Peyer's patch (tissue), 4 donors: ENCODE measurements around the gene SNRNP200.

Experiments
- POLR2A ChIP-seq, 2 donors: fragments of 450-650 bp; IDR thresholded peaks; one replicate each; pipeline ENCODE4 v1.5.1; 2017; ENCODE audit warnings: antibody characterized with exemption in 2 of 2, mild to moderate bottlenecking in 2 of 2, moderate library complexity in 2 of 2
- TF ChIP-seq, protein P1 (sequence below), 6 experiments: fragments of 450-650 bp in 4 of 6; fragments of 200-600 bp in 2 of 6; sonication (generic) in 1 of 6; IDR thresholded peaks; one replicate each; pipeline ENCODE4 v1.5.1; 2017 to 2019; ENCODE audit warnings: antibody characterized with exemption in 6 of 6, mild to moderate bottlenecking in 3 of 6, moderate library complexity in 1 of 6

- TF ChIP-seq, protein P1, sequence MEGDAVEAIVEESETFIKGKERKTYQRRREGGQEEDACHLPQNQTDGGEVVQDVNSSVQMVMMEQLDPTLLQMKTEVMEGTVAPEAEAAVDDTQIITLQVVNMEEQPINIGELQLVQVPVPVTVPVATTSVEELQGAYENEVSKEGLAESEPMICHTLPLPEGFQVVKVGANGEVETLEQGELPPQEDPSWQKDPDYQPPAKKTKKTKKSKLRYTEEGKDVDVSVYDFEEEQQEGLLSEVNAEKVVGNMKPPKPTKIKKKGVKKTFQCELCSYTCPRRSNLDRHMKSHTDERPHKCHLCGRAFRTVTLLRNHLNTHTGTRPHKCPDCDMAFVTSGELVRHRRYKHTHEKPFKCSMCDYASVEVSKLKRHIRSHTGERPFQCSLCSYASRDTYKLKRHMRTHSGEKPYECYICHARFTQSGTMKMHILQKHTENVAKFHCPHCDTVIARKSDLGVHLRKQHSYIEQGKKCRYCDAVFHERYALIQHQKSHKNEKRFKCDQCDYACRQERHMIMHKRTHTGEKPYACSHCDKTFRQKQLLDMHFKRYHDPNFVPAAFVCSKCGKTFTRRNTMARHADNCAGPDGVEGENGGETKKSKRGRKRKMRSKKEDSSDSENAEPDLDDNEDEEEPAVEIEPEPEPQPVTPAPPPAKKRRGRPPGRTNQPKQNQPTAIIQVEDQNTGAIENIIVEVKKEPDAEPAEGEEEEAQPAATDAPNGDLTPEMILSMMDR (IDR thresholded peaks at IDR 0.05) = no peak
- no peak for TF ChIP-seq POLR2A (IDR thresholded peaks at IDR 0.05)
Observed at GRCh38 chr2:96248624-96249023, 56.7 kb downstream of the SNRNP200 start.
